ENCODE measurements around the gene UGT1A5. TPM values are rescaled to one million over a fixed set of nuclear protein-coding genes. Genes with fewer than 3 reads are reported as not detected.

Gene UGT1A5
- total and polyA plus RNA-seq, 2 experiments from 2014 or later, result not detected

GRCh38 chr2:233713262-233713615 lies 532 bp downstream of the UGT1A5 start:
- no peak overlapping the region for H3K27ac ChIP-seq (ENCODE audit: low read depth)
- no peak overlapping the region for H3K27ac Mint-ChIP-seq
- H3K27me3 Mint-ChIP-seq (ENCODE audit: insufficient read depth, low read depth, poor library complexity), result peaks cover 13% of the 10 kb centered on the region
- DNase-seq (ENCODE audit: low spot score) (no peak), ATAC-seq (no peak)
- no peaks in the 10 kb centered on the region for H4K20me1 ChIP-seq (replicated peaks; ENCODE audit: insufficient read depth)
- no peak overlapping the region for H2AFZ ChIP-seq
- no peaks in the 10 kb centered on the region for H3K36me3 ChIP-seq (ENCODE audit: insufficient read depth)
- peaks cover 4% of the 10 kb centered on the region; the same call in 1 of the 3 replicates for H3K4me1 Mint-ChIP-seq
- H3F3A ChIP-seq (replicated peaks; ENCODE audit: low read depth), result no peaks in the 10 kb centered on the region
- H3K4me3 Mint-ChIP-seq, result no peak overlapping the region
- TF ChIP-seq CTCF (conservative IDR thresholded peaks at IDR 0.05; ENCODE audit: low read depth in 2 of 2) (no peak), STAT1 (IDR thresholded peaks at IDR 0.05; ENCODE audit: unreplicated experiment) (no peak), NANOG (IDR thresholded peaks at IDR 0.05; ENCODE audit: borderline replicate concordance) (no peak), EZH2 (IDR thresholded peaks at IDR 0.05; ENCODE audit: low read depth, unreplicated experiment) (no peak), REST (IDR thresholded peaks at IDR 0.05; ENCODE audit: unreplicated experiment) (no peak), POLR2AphosphoS5 (IDR thresholded peaks at IDR 0.05; ENCODE audit: low read depth) (no peak), EZH2phosphoT487 (IDR thresholded peaks at IDR 0.05; ENCODE audit: unreplicated experiment) (no peak), ZNF114 (CRISPR knock-in tag; IDR thresholded peaks at IDR 0.05) (no peak), CREB1 (CRISPR knock-in tag; IDR thresholded peaks at IDR 0.05; ENCODE audit: low read depth) (no peak), ZNF331 (CRISPR knock-in tag; IDR thresholded peaks at IDR 0.05; ENCODE audit: low read depth) (no peak), ETS1 (IDR thresholded peaks at IDR 0.05) (no peak), ZNF462 (CRISPR knock-in tag; IDR thresholded peaks at IDR 0.05) (no peak), JUNB (IDR thresholded peaks at IDR 0.05; ENCODE audit: unreplicated experiment) (no peak)
- no peaks in the 10 kb centered on the region for H3K36me3 Mint-ChIP-seq (ENCODE audit: low read depth)
- no peaks in the 10 kb centered on the region for H3K4me1 ChIP-seq (ENCODE audit: insufficient read depth)
- peaks cover 5% of the 10 kb centered on the region; the same call in 1 of the 2 replicates for H3K9me2 ChIP-seq (ENCODE audit: insufficient read depth)
- no peaks in the 10 kb centered on the region for H3K27me3 ChIP-seq (ENCODE audit: insufficient read depth)
- no peaks in the 10 kb centered on the region for H3K79me2 ChIP-seq (replicated peaks; ENCODE audit: insufficient read depth)
- H3K4me2 ChIP-seq, result no peak overlapping the region
- H3K9me3 Mint-ChIP-seq, result peaks cover 2% of the 10 kb centered on the region; the same call in 2 of the 3 replicates
- H3K4me3 ChIP-seq, result no peak overlapping the region

Data from GM23338 (cell line).